HFFc6 (cell line): Measurements from ENCODE around the gene C7orf57. TPM values are rescaled to one million over a fixed set of nuclear protein-coding genes. Genes with fewer than 3 reads are reported as not detected.
"Not testable (repeated sequence)": the region's sequence is repeated elsewhere in the genome, so short reads cannot be mapped to it uniquely, and the experiment has no call there.

Source experiments
- DNase-seq: peaks from one replicate; pipeline ENCODE4 v3.0.0-alpha.2; 2018
- H3K27ac Mint-ChIP-seq: 2 replicates; pipeline ENCODE4 v1.8.0; 2020; ENCODE audit warnings: mild to moderate bottlenecking, mixed read lengths
- H3K27me3 Mint-ChIP-seq: 2 replicates; pipeline ENCODE4 v1.8.0; 2021; ENCODE audit warnings: mild to moderate bottlenecking, moderate library complexity, mixed read lengths; ENCODE audit not compliant: insufficient read depth
- H3K36me3 Mint-ChIP-seq: 2 replicates; pipeline ENCODE4 v1.8.0; 2021; ENCODE audit warnings: low read depth, mixed read lengths
- H3K4me1 Mint-ChIP-seq: 2 replicates; pipeline ENCODE4 v1.8.0; 2020; ENCODE audit warnings: low read depth, mixed read lengths
- H3K4me3 Mint-ChIP-seq: 2 replicates; pipeline ENCODE4 v1.8.0; 2020; ENCODE audit warnings: mild to moderate bottlenecking, moderate library complexity, mixed read lengths
- H3K9me3 Mint-ChIP-seq: 2 replicates; pipeline ENCODE4 v1.8.0; 2020; ENCODE audit warnings: mild to moderate bottlenecking, mixed read lengths
- total RNA-seq, 6 experiments: library from RNA; stranded (reverse); fragmentation: NEBNext Ultra II Directional; extraction: Animal tissue kit (Norgen Biotek cat#: 25700); gene quantifications; 2 replicates in 1 of 6; 3 replicates in 5 of 6; pipeline ENCODE4 v1.2.3, GENCODE V29; 2021
- TF ChIP-seq, protein P1 (sequence below): fragments of 200-600 bp; sonication (generic); IDR thresholded peaks from 2 replicates; pipeline ENCODE4 v1.5.0; 2021; ENCODE audit warnings: antibody characterized with exemption, mild to moderate bottlenecking

The C7orf57 gene
- total RNA-seq, 6 experiments from 2014 or later = 0.14 TPM; not detected in 5

DNA sequence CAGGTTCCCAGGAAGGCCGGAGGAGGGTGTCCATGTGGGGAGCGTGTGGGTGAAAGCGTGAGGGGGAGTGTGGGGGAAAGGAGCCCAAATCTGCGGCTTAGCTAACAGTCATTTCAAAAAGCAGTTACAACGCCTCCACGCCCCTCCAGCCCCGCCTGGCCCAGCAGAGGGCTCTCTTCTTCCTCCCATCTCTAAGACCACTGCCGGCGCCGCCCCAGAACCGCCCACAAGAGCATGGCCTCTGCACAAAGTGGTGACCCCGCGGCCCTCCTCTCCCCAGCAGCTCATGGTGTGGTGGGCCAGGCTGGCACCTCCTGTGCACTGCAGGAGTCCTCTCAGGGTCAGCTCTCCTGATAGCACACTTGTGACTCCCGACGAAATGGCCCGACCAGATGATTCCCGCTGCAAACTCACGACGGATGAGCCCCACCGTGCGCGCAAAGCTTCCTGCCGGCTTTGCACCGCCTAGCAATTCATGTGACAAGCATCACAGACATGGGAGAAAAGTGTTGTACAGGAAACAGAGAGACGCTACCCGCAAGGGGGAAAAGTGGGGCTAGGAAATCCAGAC, 43.5 kb upstream of the C7orf57 start:
- DNase-seq = peak; percentile 28
- Mint-ChIP-seq H3K9me3 (no peaks in the 10 kb centered on the region), H3K27me3 (peaks cover 1% of the 10 kb centered on the region; the same call in 1 of the 2 replicates), H3K36me3 (peaks cover 4% of the 10 kb centered on the region; the same call in 1 of the 2 replicates), H3K4me1 (peaks cover 18% of the 10 kb centered on the region), H3K27ac (peak overlapping the region; percentile 83), H3K4me3 (peak overlapping the region; percentile 91)
- TF ChIP-seq, protein P1, sequence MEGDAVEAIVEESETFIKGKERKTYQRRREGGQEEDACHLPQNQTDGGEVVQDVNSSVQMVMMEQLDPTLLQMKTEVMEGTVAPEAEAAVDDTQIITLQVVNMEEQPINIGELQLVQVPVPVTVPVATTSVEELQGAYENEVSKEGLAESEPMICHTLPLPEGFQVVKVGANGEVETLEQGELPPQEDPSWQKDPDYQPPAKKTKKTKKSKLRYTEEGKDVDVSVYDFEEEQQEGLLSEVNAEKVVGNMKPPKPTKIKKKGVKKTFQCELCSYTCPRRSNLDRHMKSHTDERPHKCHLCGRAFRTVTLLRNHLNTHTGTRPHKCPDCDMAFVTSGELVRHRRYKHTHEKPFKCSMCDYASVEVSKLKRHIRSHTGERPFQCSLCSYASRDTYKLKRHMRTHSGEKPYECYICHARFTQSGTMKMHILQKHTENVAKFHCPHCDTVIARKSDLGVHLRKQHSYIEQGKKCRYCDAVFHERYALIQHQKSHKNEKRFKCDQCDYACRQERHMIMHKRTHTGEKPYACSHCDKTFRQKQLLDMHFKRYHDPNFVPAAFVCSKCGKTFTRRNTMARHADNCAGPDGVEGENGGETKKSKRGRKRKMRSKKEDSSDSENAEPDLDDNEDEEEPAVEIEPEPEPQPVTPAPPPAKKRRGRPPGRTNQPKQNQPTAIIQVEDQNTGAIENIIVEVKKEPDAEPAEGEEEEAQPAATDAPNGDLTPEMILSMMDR = peak; percentile 74

DNA sequence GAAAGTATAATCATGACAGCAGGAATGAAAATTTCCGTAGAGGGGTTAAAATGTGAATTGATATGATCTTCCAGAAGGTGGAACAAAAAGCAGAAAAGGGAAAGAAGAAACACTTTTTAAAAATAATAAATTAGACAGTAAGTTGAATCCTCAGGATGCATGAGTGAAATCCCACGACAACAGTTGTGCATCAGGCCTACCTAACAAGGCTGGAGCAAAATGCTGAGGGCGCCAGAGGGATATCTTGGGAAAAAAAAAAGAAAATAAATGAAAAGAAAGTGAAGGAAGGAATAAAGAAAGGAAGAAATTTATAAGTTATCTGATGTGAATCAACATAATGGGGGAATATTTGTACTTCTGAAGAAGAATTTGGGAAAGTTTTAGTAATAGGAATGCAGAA, 42.9 kb upstream of the C7orf57 start:
- H3K27ac Mint-ChIP-seq = peak overlapping the region; percentile 83
- peaks cover 4% of the 10 kb centered on the region; the same call in 1 of the 2 replicates for H3K36me3 Mint-ChIP-seq
- no peak for DNase-seq

DNA sequence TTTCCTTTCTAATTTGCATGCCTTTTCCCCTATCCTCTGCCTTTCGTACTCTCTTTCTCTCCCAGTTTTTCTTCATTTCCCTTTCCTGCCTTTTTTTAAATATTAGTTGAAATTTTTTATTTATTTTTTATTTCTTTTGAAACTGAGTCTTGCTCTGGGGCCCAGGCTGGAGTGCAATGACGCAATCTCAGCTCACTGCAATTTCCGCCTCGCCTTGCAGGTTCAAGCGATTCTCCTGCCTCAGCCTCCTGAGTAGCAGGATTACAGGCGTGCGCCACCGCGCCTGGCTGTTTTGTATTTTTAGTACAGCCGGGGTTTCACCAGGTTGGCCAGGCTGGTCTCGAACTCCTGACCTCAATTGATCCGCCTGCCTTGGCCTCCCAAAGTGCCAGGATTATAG, 35.9 kb upstream of the C7orf57 start:
- H3K9me3 Mint-ChIP-seq = peaks cover 7% of the 10 kb centered on the region
- peaks cover 11% of the 10 kb centered on the region; the same call in 1 of the 2 replicates for H3K36me3 Mint-ChIP-seq
- H3K27ac Mint-ChIP-seq = no peak overlapping the region
- TF ChIP-seq, protein P1 = no peak
- peaks cover 18% of the 10 kb centered on the region for H3K4me1 Mint-ChIP-seq
- H3K4me3 Mint-ChIP-seq = no peak overlapping the region
- no peaks in the 10 kb centered on the region; the same call in none of the 2 replicates for H3K27me3 Mint-ChIP-seq
- no peak for DNase-seq

More for the DNA sequence above, 42.9 kb upstream of the C7orf57 start:
- no peaks in the 10 kb centered on the region for H3K9me3 Mint-ChIP-seq
- TF ChIP-seq, protein P1 = no peak
- peak overlapping the region; percentile 91 for H3K4me3 Mint-ChIP-seq
- peaks cover 18% of the 10 kb centered on the region for H3K4me1 Mint-ChIP-seq
- peaks cover 1% of the 10 kb centered on the region; the same call in 1 of the 2 replicates for H3K27me3 Mint-ChIP-seq

DNA sequence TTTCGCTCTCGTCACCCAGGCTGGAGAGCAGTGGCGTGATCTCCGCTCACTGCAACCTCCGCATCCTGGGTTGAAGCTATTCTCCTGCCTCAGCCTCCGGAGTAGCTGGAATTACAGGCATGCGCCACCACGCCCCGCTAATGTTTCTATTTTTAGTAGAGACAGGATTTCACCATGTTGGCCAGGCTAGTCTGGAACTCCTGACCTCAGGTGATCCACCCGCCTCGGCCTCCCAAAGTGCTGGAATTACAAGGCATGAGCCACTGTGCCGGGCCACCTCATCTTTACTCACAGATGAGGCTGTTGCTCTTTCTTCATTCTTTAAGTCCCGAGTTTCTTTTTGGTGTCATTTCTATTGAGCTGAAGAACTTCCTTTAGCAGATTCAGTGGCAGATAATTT, 35.2 kb upstream of the C7orf57 start:
- not testable (repeated sequence) for H3K36me3 Mint-ChIP-seq, H3K9me3 Mint-ChIP-seq, H3K27me3 Mint-ChIP-seq
- Mint-ChIP-seq H3K27ac (peak overlapping the region; percentile 29; the same call in 1 of the 2 replicates), H3K4me3 (peak overlapping the region; percentile 64), H3K4me1 (peaks cover 24% of the 10 kb centered on the region)
- DNase-seq = peak; percentile 37

DNA sequence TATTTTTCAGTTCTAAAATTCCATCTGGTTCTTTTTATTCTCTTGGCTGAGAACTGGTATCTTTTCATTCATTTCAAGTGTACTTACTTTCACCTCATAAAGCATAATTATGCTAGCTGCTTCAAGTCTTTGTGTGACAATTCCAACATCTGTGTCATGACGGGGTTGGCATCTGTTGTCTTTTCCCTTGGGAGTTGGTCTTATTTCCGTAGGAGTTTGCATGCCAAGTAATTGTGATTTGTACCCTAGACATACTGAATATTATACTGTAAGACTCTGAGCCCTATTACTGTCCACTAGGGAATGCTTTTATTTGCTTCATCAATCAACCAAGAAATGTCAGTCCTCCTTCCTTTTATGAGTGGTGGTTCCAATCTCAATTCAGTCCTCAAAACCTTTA, 31.3 kb upstream of the C7orf57 start:
- Mint-ChIP-seq H3K4me1 (peaks cover 26% of the 10 kb centered on the region), H3K27me3 (peaks cover 2% of the 10 kb centered on the region), H3K4me3 (no peak overlapping the region), H3K9me3 (peaks cover 7% of the 10 kb centered on the region), H3K27ac (no peak overlapping the region), H3K36me3 (peaks cover 7% of the 10 kb centered on the region; the same call in 1 of the 2 replicates)
- TF ChIP-seq, protein P1 = no peak
- DNase-seq = no peak

DNA sequence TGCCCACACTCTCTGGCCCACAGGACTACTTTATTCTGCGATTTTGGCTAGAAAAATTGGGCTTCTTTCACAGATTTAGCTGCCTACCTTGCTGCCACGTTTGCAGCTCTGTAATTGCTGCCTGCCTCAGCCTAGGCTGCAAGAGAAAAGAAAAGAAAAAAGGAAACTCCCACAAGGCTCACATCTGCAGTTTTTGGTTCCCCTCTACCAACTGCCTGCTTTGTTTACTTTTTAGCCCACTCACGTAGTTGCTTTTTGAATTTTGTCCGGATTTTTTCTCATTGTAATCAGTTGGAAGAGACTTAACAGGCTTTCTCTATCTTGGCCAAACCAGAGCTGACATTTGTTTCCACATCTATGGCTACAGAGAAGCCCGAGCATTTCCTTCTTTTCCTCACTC, 30.7 kb upstream of the C7orf57 start:
- Mint-ChIP-seq H3K4me1 (peaks cover 25% of the 10 kb centered on the region), H3K27me3 (peaks cover 2% of the 10 kb centered on the region), H3K9me3 (peaks cover 7% of the 10 kb centered on the region), H3K36me3 (peaks cover 7% of the 10 kb centered on the region; the same call in 1 of the 2 replicates), H3K4me3 (no peak overlapping the region), H3K27ac (no peak overlapping the region)
- DNase-seq = no peak
- TF ChIP-seq, protein P1 = no peak
